GM12878 (cell line): ENCODE results near the gene FFAR4. TPM values are rescaled to one million over a fixed set of nuclear protein-coding genes. Genes with fewer than 3 reads are reported as not detected.

Source experiments
- ATAC-seq: fragments of 200-7000 bp; cut with Tn5 transposase; 3 replicates; pipeline ENCODE4 v1.9.1; 2020; ENCODE audit warnings: mild to moderate bottlenecking, moderate library complexity
- BruUV-seq: library from RNA; stranded (reverse); fragments of 400-500 nt; replicated peaks from 2 replicates; lab custom pipeline; 2021; lab: Mats Ljungman, UMichigan
- CTCF ChIA-PET: fragments of 300-600 bp; sonication (Branson Sonifier 250); formaldehyde crosslinking; extraction: SDS; loops from one replicate; lab custom pipeline; 2021; ENCODE audit warnings: inconsistent platforms; lab: Yijun Ruan, JAX
- POLR2A ChIA-PET: fragments of 350-600 bp; formaldehyde crosslinking; extraction: SDS; loops from one replicate; lab custom pipeline; 2021; ENCODE audit warnings: inconsistent platforms; lab: Charles Lee
- RAD21 ChIA-PET: fragments of 300-600 bp; sonication (Branson Sonifier 250); formaldehyde crosslinking; loops from one replicate; lab custom pipeline; 2023; ENCODE audit warnings: antibody characterized with exemption; ENCODE audit not compliant: unreplicated experiment; lab: Charles Lee
- SMC1A ChIA-PET: fragments of 300-600 bp; sonication (Branson Sonifier 250); formaldehyde crosslinking; loops from one replicate; lab custom pipeline; 2023; ENCODE audit not compliant: unreplicated experiment, uncharacterized antibody; lab: Charles Lee
- DNase-seq: peaks from one replicate; pipeline ENCODE4 v3.0.0-alpha.2; 2011; ENCODE audit warnings: low read depth, low spot score
- FAIRE-seq: peaks from 3 replicates; lab custom pipeline; 2011; peaks lifted over from hg19 to GRCh38; lab: Jason Lieb, UNC
- H2AFZ ChIP-seq: 2 replicates; pipeline ENCODE4 v1.6.0; 2011; ENCODE audit warnings: low read depth, low read length, control low read depth; ENCODE audit not compliant: control insufficient read depth
- H3K27ac ChIP-seq: 2 replicates; pipeline ENCODE4 v1.5.1; 2011; ENCODE audit warnings: control low read depth; ENCODE audit not compliant: control insufficient read depth, insufficient read depth
- H3K27me3 ChIP-seq, 2 experiments: replicated peaks in 1 of 2; 2 replicates each; pipeline versions ENCODE4 v1.6.0 to v1.6.1; 2011; ENCODE audit warnings: low read length in 1 of 2; ENCODE audit not compliant: control insufficient read depth in 2 of 2, insufficient read depth in 2 of 2
- H3K36me3 ChIP-seq, 2 experiments: 2 replicates each; pipeline ENCODE4 v1.5.1; 2011; ENCODE audit warnings: low read length in 1 of 2; ENCODE audit not compliant: control insufficient read depth in 2 of 2, insufficient read depth in 2 of 2
- H3K4me1 ChIP-seq: 2 replicates; pipeline ENCODE4 v1.6.1; 2011; ENCODE audit warnings: mild to moderate bottlenecking, low read length, moderate library complexity, mixed read lengths; ENCODE audit not compliant: control insufficient read depth, insufficient read depth
- H3K4me2 ChIP-seq: 2 replicates; pipeline ENCODE4 v1.6.0; 2011; ENCODE audit warnings: control low read depth; ENCODE audit not compliant: control insufficient read depth, insufficient read depth
- H3K4me3 ChIP-seq: fragments of 200-600 bp; sonication (generic); 2 replicates; pipeline ENCODE4 v1.5.1; 2016
- H3K79me2 ChIP-seq: 2 replicates; pipeline ENCODE4 v1.6.0; 2011; ENCODE audit warnings: low read length; ENCODE audit not compliant: control insufficient read depth, insufficient read depth
- H3K9ac ChIP-seq: 2 replicates; pipeline ENCODE4 v1.8.0; 2011; ENCODE audit warnings: low read length, control low read depth, mixed read lengths; ENCODE audit not compliant: control insufficient read depth, insufficient read depth
- H3K9me3 ChIP-seq: replicated peaks from 3 replicates; pipeline ENCODE4 v1.5.1; 2011; ENCODE audit warnings: mild to moderate bottlenecking, low read length; ENCODE audit not compliant: control insufficient read depth, insufficient read depth
- H4K20me1 ChIP-seq: 2 replicates; pipeline ENCODE4 v1.6.0; 2011; ENCODE audit not compliant: control insufficient read depth, insufficient read depth
- CBX3 ChIP-seq: fragments of 200-600 bp; sonication (generic); IDR thresholded peaks from 2 replicates; pipeline ENCODE4 v1.6.1; 2016; ENCODE audit warnings: low read depth, borderline replicate concordance
- CEBPB ChIP-seq, 2 experiments: fragments of 150-350 bp in 1 of 2; IDR thresholded peaks; 2 replicates each; pipeline ENCODE4 v1.6.1; 2012 to 2014; ENCODE audit warnings: low read depth in 2 of 2, low read length in 2 of 2, borderline replicate concordance in 1 of 2, inconsistent platforms in 1 of 2
- ETV6 ChIP-seq, 2 experiments: fragments of 450-650 bp in 1 of 2; IDR thresholded peaks in 1 of 2; conservative IDR thresholded peaks in 1 of 2; 2 replicates each; pipeline ENCODE4 v1.6.1; 2014; ENCODE audit warnings: antibody characterized with exemption in 1 of 2, borderline replicate concordance in 1 of 2, low read depth in 1 of 2, mild to moderate bottlenecking in 1 of 2, moderate library complexity in 1 of 2
- FOXM1 ChIP-seq: IDR thresholded peaks from 2 replicates; pipeline ENCODE4 v1.6.1; 2012; ENCODE audit warnings: low read depth, mild to moderate bottlenecking, inconsistent platforms, low read length, moderate library complexity
- GATAD2B ChIP-seq: fragments of 450-650 bp; conservative IDR thresholded peaks from 2 replicates; pipeline ENCODE4 v1.6.1; 2017; ENCODE audit warnings: low read depth, mild to moderate bottlenecking, moderate library complexity
- NFYA ChIP-seq: IDR thresholded peaks from 2 replicates; pipeline ENCODE4 v1.6.1; 2011; ENCODE audit warnings: low read depth, mild to moderate bottlenecking, low read length, improper control_type of control experiment, borderline replicate concordance
- POLR2A ChIP-seq: IDR thresholded peaks from 2 replicates; pipeline ENCODE4 v1.6.1; 2011; ENCODE audit warnings: low read depth, mild to moderate bottlenecking, low read length
- POLR2AphosphoS5 ChIP-seq: IDR thresholded peaks from 2 replicates; pipeline ENCODE4 v1.6.1; 2011; ENCODE audit warnings: mild to moderate bottlenecking, low read length, inconsistent platforms
- RAD21 ChIP-seq: IDR thresholded peaks from 2 replicates; pipeline ENCODE4 v1.6.1; 2011; ENCODE audit warnings: mild to moderate bottlenecking, low read depth, low read length, moderate library complexity; ENCODE audit not compliant: insufficient read depth
- RELA ChIP-seq: fragments of 450-650 bp; IDR thresholded peaks from 2 replicates; pipeline ENCODE4 v1.8.0; 2014; ENCODE audit warnings: borderline replicate concordance; ENCODE audit not compliant: partially characterized antibody
- RFX5 ChIP-seq: IDR thresholded peaks from 2 replicates; pipeline ENCODE4 v1.6.1; 2011; ENCODE audit warnings: low read depth, low read length, improper control_type of control experiment
- SUPT20H ChIP-seq: IDR thresholded peaks from 2 replicates; pipeline ENCODE4 v1.6.1; 2011; ENCODE audit warnings: low read depth, mild to moderate bottlenecking, low read length, moderate library complexity, borderline replicate concordance; ENCODE audit not compliant: control insufficient read depth
- WRNIP1 ChIP-seq: IDR thresholded peaks from 2 replicates; pipeline ENCODE4 v1.6.1; 2011; ENCODE audit warnings: low read depth, low read length, improper control_type of control experiment, borderline replicate concordance
- WGBS: methylation state at CpG from one replicate; pipeline ENCODE4 v1.1.6; 2016; ENCODE audit warnings: low lambda C conversion rate; ENCODE audit not compliant: insufficient replicate concordance, insufficient coverage; ENCODE audit errors: missing lambda C conversion rate; 5-methylcytosine and 5-hydroxymethylcytosine counted together
- in situ Hi-C: fragments of 300-500 bp; cut with MboI; formaldehyde crosslinking; loops from 9 replicates; pipeline ENCODE4 v1.14.3; 2018; ENCODE audit warnings: mixed read lengths
- intact Hi-C: fragments of 100-400 bp; cut with micrococcal nuclease; formaldehyde crosslinking; loops from one replicate; pipeline ENCODE4 v1.14.2; 2022; ENCODE audit not compliant: unreplicated experiment
- polyA plus RNA-seq, 11 experiments: library from polyadenylated mRNA; depleted of rRNA in 4 of 11; unstranded in 6 of 11; stranded (reverse) in 5 of 11; fragments of >200 nt; fragmentation: Nextera tagmentation in 4 of 11; fragmentation: Illumina TruSeq in 1 of 11; extraction: Ambion mirVana in 4 of 11; extraction: Trizol in 1 of 11; gene quantifications; 1 replicate in 1 of 11; 2 replicates in 10 of 11; pipeline versions ENCODE4 v1.2.1 to v1.2.3, GENCODE V29; 2011 to 2016; ENCODE audit warnings: inconsistent platforms in 2 of 11, missing spikeins in 2 of 11, low read depth in 1 of 11
- total RNA-seq, 4 experiments: library from RNA; depleted of rRNA in 3 of 4; stranded (reverse); fragments of >200 nt in 3 of 4; fragmentation: Illumina TruSeq in 1 of 4; extraction: Trizol in 1 of 4; gene quantifications; 2 replicates each; pipeline versions ENCODE4 v1.2.1 to v1.2.3, GENCODE V29; 2013 to 2021
- TF ChIP-seq, protein P1 (sequence below): fragments of 450-650 bp; formaldehyde crosslinking; IDR thresholded peaks from 2 replicates; pipeline ENCODE4 v1.4.0; 2022; ENCODE audit warnings: mild to moderate bottlenecking, moderate library complexity
- TF ChIP-seq, protein P2 (sequence below): fragments of 150-350 bp; IDR thresholded peaks from 2 replicates; pipeline ENCODE4 v1.6.1; 2016; ENCODE audit warnings: low read depth, low read length

Gene FFAR4
- total and polyA plus RNA-seq, 10 of the 15 experiments (the other 5 are each of a cell fraction or from before 2014, with no cell fraction given) = not detected

DNA sequence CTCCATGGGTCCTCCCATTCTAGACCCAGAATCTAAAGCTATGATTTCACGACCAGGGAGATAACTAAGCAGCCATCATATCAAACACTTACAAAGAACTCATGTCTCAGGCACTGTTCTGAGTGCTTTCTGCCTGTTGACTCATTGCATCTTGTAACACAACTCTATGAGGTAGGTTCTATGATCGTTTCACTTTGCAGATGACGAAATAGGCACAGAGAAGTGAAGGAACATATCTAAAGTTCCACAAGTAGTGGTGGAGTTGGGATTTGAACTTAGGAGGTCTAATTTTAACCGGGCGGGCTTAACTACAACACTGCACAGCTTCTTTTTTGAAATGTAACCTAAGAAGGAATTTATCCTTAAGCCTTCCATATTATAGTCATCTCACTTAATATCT lies 31.7 kb downstream of the FFAR4 start:
- Histone ChIP-seq H2AFZ (no peak overlapping the region), H3K9ac (no peak overlapping the region), H3K4me2 (no peak overlapping the region), H3K79me2 (no peaks in the 10 kb centered on the region), H3K9me3 (no peaks in the 10 kb centered on the region), H3K36me3 (no peaks in the 10 kb centered on the region), H4K20me1 (no peaks in the 10 kb centered on the region), H3K27me3 (peaks cover 6% of the 10 kb centered on the region in 2 experiments; a peak in 3 of 4 replicates), H3K4me1 (no peaks in the 10 kb centered on the region), H3K4me3 (no peak overlapping the region), H3K27ac (no peak overlapping the region)
- in situ Hi-C loops = no loop called here
- ChIA-PET RAD21 (interaction anchor here (0.5 kb wide), 1 partner anchor 104 kb away, joined by 3 read pairs; the partner anchor contains the start of gene FRA10AC1), SMC1A (no interaction called here), CTCF (no interaction called here), POLR2A (no interaction called here)
- ATAC-seq (no peak), FAIRE-seq (no peak), DNase-seq (no peak)
- intact Hi-C loops = no loop called here
- no peak for TF ChIP-seq RFX5
- TF ChIP-seq SUPT20H = no peak
- no peak for TF ChIP-seq POLR2AphosphoS5
- no peak for TF ChIP-seq FOXM1
- no peak for TF ChIP-seq RELA
- TF ChIP-seq NFYA = no peak
- no peak for TF ChIP-seq WRNIP1
- TF ChIP-seq, protein P1, sequence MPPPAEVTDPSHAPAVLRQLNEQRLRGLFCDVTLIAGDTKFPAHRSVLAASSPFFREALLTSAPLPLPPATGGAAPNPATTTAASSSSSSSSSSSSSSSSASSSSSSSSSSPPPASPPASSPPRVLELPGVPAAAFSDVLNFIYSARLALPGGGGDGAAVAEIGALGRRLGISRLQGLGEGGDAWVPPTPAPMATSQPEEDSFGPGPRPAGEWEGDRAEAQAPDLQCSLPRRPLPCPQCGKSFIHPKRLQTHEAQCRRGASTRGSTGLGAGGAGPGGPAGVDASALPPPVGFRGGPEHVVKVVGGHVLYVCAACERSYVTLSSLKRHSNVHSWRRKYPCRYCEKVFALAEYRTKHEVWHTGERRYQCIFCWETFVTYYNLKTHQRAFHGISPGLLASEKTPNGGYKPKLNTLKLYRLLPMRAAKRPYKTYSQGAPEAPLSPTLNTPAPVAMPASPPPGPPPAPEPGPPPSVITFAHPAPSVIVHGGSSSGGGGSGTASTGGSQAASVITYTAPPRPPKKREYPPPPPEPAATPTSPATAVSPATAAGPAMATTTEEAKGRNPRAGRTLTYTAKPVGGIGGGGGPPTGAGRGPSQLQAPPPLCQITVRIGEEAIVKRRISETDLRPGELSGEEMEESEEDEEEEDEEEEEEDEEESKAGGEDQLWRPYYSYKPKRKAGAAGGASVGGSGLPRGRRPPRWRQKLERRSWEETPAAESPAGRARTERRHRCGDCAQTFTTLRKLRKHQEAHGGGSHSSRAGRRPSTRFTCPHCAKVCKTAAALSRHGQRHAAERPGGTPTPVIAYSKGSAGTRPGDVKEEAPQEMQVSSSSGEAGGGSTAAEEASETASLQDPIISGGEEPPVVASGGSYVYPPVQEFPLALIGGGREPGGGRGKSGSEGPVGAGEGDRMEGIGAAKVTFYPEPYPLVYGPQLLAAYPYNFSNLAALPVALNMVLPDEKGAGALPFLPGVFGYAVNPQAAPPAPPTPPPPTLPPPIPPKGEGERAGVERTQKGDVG (CRISPR knock-in tag) = no peak
- TF ChIP-seq RAD21 = no peak
- no peak for TF ChIP-seq GATAD2B
- TF ChIP-seq ETV6 (conservative IDR thresholded peaks at IDR 0.05 in 1 of 2, IDR thresholded peaks at IDR 0.05 in 1 of 2; ENCODE audit: borderline replicate concordance in 1 of 2, low read depth in 1 of 2) = no peak
- TF ChIP-seq, protein P2, sequence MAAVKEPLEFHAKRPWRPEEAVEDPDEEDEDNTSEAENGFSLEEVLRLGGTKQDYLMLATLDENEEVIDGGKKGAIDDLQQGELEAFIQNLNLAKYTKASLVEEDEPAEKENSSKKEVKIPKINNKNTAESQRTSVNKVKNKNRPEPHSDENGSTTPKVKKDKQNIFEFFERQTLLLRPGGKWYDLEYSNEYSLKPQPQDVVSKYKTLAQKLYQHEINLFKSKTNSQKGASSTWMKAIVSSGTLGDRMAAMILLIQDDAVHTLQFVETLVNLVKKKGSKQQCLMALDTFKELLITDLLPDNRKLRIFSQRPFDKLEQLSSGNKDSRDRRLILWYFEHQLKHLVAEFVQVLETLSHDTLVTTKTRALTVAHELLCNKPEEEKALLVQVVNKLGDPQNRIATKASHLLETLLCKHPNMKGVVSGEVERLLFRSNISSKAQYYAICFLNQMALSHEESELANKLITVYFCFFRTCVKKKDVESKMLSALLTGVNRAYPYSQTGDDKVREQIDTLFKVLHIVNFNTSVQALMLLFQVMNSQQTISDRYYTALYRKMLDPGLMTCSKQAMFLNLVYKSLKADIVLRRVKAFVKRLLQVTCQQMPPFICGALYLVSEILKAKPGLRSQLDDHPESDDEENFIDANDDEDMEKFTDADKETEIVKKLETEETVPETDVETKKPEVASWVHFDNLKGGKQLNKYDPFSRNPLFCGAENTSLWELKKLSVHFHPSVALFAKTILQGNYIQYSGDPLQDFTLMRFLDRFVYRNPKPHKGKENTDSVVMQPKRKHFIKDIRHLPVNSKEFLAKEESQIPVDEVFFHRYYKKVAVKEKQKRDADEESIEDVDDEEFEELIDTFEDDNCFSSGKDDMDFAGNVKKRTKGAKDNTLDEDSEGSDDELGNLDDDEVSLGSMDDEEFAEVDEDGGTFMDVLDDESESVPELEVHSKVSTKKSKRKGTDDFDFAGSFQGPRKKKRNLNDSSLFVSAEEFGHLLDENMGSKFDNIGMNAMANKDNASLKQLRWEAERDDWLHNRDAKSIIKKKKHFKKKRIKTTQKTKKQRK = no peak
- no peak for TF ChIP-seq CBX3
- no peak for TF ChIP-seq CEBPB (IDR thresholded peaks at IDR 0.05; ENCODE audit: borderline replicate concordance in 1 of 2, low read depth in 2 of 2, low read length in 2 of 2)
- TF ChIP-seq POLR2A = no peak
- 32% methylated on average over 5 of the region's 5 CpGs for WGBS
- BruUV-seq = no TSS peak
